GM21423 (cell line): ENCODE results near the gene KRTAP9-2.
"Not testable (repeated sequence)": the region's sequence is repeated elsewhere in the genome, so short reads cannot be mapped to it uniquely, and the experiment has no call there.

Experiments
- ATAC-seq: cut with Tn5 transposase; IDR thresholded peaks from one replicate; pipeline ENCODE4 v1.9.1; 2021; ENCODE audit warnings: mild to moderate bottlenecking, moderate library complexity; ENCODE audit not compliant: unreplicated experiment

Gene KRTAP9-2

DNA sequence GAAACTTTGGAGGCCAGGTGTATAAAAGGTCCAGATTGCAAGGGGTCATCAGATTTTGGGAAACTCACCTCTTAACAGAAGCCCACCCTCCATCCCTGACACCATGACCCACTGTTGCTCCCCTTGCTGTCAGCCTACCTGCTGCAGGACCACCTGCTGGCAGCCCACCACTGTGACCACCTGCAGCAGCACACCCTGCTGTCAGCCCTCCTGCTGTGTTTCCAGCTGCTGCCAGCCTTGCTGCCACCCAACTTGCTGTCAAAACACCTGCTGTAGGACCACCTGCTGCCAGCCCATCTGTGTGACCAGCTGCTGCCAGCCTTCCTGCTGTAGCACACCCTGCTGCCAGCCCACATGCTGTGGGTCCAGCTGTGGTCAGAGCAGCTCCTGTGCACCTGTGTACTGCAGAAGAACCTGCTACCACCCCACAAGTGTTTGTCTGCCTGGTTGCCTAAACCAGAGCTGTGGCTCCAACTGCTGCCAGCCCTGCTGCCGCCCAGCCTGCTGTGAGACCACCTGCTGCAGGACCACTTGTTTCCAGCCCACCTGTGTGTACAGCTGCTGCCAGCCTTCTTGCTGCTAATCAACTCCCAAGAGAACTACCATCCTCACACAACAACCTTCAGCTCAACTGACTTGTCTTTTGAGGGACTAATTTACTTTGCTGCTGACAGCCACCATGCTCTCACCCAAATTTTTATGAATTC lies 6.1 kb downstream of the KRTAP9-2 start, which contains the start of gene KRTAP9-3:
Gene KRTAP9-3 (plus strand): TSS at position 51 of the 707 bp plus-strand sequence. CDS start 53 bp downstream, at position 104.
- not testable (repeated sequence) for ATAC-seq

GRCh38 chr17:41237116-41237515 lies 10.7 kb downstream of the KRTAP9-2 start:
- not testable (repeated sequence) for ATAC-seq

DNA sequence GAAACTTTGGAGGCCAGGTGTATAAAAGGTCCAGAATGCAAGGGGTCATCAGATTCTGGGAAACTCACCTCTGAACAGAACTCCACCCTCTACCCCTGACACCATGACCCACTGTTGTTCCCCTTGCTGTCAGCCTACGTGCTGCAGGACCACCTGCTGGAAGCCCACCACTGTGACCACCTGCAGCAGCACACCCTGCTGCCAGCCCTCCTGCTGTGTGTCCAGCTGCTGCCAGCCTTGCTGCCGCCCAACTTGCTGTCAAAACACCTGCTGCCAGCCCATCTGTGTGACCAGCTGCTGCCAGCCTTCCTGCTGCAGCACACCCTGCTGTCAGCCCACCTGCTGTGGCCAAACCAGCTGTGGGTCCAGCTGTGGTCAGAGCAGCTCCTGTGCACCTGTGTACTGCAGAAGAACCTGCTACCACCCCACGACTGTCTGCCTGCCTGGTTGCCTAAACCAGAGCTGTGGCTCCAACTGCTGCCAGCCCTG lies 11.5 kb downstream of the KRTAP9-2 start, which contains the start of gene KRTAP9-8:
Gene KRTAP9-8 (plus strand): TSS at position 51 of the 489 bp plus-strand sequence. CDS start 53 bp downstream, at position 104.
- not testable (repeated sequence) for ATAC-seq

GRCh38 chr17:41246995-41247787 lies 20.7 kb downstream of the KRTAP9-2 start:
- ATAC-seq = not testable (repeated sequence)

GRCh38 chr17:41249637-41250240 lies 23.3 kb downstream of the KRTAP9-2 start, which contains the start of gene KRTAP9-4:
KRTAP9-4 (plus strand) TSS chr17:41249687; CDS start chr17:41249721, 34 bp downstream.
- ATAC-seq = not testable (repeated sequence)

- ATAC-seq = no peak
Observed at GRCh38 chr17:41251261-41251660, 24.8 kb downstream of the KRTAP9-2 start.

- no peak for ATAC-seq
Observed at GRCh38 chr17:41254861-41255260, 28.4 kb downstream of the KRTAP9-2 start.

DNA sequence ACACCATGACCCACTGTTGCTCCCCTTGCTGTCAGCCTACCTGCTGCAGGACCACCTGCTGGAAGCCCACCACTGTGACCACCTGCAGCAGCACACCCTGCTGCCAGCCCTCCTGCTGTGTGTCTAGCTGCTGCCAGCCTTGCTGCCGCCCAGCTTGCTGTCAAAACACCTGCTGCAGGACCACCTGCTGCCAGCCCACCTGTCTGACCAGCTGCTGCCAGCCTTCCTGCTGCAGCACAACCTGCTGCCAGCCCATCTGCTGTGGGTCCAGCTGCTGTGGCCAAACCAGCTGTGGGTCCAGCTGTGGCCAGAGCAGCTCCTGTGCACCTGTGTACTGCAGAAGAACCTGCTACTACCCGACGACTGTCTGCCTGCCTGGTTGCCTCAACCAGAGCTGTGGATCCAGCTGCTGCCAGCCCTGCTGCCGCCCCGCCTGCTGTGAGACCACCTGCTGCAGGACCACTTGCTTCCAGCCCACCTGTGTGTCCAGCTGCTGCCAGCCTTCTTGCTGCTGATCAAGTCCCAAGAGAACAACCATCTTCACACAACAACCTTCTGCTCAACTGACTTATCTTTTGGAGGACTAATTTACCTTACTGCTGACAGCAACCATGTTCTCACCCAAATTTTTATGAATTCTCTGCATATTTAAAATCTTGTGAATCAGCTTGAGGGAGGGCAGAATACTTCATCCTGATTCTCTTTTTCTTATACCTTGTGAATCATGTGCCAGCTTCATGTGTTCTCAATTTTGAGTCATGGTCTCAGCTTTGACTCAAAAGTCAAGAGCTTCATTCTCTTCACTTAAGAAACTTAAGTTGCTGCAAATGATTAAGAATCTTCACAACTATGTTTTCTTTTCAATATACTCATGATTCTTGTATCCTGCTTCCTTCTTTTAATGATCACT lies 29.2 kb downstream of the KRTAP9-2 start, which contains the start of gene KRTAP9-9:
Gene KRTAP9-9 (plus strand): TSS at position 4 of the 910 bp plus-strand sequence.
- ATAC-seq = not testable (repeated sequence)

- ATAC-seq = no peak
Observed at GRCh38 chr17:41256291-41256685, 29.8 kb downstream of the KRTAP9-2 start.

- no peak for ATAC-seq
Observed at GRCh38 chr17:41258406-41258805, 32.0 kb downstream of the KRTAP9-2 start.

DNA sequence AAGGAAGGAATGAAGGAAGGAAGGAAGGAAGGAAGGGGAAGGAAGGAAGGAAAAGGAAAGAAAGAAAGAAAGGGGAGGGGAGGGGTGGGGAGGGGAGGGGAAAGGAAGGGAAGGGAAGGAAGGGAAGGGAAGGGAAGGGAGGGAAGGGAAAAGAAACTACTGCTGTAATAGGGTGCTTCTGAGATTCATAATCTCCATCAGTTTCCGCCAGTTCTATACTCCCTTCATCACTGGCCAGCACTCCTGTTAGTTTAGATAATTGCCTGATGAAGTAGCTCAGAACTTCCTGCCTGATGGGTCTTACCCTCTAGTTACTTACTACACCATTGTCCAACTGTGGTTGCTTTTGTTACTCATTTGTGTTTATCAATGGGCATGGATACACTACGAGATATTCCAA lies 36.8 kb downstream of the KRTAP9-2 start:
- ATAC-seq = no peak

DNA sequence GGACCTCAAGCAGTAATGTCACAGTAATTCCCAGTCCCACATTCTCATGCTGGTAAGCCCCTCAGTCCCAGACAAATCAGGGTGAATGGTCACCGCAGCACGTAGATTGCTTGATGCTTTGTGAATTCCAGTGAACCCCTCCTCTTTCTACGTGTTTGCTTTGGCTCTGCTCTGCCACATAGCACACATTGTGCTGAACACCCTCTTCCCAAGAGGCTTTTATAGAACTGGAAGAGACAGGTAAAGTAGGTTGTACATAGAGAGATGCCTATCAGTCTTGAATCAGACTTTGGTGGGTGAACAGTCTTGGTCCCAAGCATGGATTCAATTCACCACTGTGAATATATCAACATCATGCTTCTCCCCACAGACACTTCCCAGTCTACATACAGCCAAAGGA lies 38.2 kb downstream of the KRTAP9-2 start:
- ATAC-seq = no peak

GRCh38 chr17:41265078-41265477 lies 38.6 kb downstream of the KRTAP9-2 start, which contains the start of gene KRTAP9-6:
KRTAP9-6 (plus strand) TSS chr17:41265378; CDS start chr17:41265378, 0 bp downstream.
- no peak for ATAC-seq

- ATAC-seq = no peak
Observed at GRCh38 chr17:41267711-41268110, 41.3 kb downstream of the KRTAP9-2 start.

DNA sequence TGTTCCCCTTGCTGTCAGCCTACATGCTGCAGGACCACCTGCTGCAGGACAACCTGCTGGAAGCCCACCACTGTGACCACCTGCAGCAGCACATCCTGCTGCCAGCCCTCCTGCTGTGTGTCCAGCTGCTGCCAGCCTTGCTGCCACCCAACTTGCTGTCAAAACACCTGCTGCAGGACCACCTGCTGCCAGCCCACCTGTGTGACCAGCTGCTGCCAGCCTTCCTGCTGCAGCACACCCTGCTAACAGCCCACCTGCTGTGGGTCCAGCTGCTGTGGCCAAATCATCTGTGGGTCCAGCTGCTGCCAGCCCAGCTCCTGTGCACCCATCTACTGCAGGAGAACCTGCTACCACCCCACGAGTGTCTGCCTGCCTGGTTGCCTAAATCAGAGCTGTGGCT lies 44.9 kb downstream of the KRTAP9-2 start:
- ATAC-seq = not testable (repeated sequence)

- no peak for ATAC-seq
Observed at GRCh38 chr17:41271858-41272257, 45.4 kb downstream of the KRTAP9-2 start.

GRCh38 chr17:41275648-41276190 lies 49.3 kb downstream of the KRTAP9-2 start, which contains the start of gene KRTAP9-7:
KRTAP9-7 (plus strand) TSS chr17:41275698; CDS start chr17:41275698, 0 bp downstream.
- not testable (repeated sequence) for ATAC-seq
